MV-4-11 (cell line): ENCODE results near the gene TPT1.
A peak's percentile ranks its signal among the peaks of the same experiment; 100 is the strongest.

Source experiments
- DNase-seq: peaks from one replicate; lab custom pipeline; 2025; lab: John Stamatoyannopoulos, UW

TPT1 gene

GRCh38 chr13:45333977-45334922, 6.7 kb downstream of the TPT1 start:
- peak; percentile 75 for DNase-seq

GRCh38 chr13:45333251-45333976, 7.6 kb downstream of the TPT1 start:
- DNase-seq = no peak

GRCh38 chr13:45332831-45333219, 8.2 kb downstream of the TPT1 start:
- DNase-seq = no peak

GRCh38 chr13:45332036-45332830, 8.8 kb downstream of the TPT1 start:
- peak; percentile 31 for DNase-seq

- DNase-seq = peak; percentile 26
Observed at GRCh38 chr13:45331692-45332035, 9.3 kb downstream of the TPT1 start.

GRCh38 chr13:45331123-45331619, 9.8 kb downstream of the TPT1 start:
- peak; percentile 22 for DNase-seq

GRCh38 chr13:45328661-45329111, 12.3 kb downstream of the TPT1 start:
- DNase-seq = no peak

- no peak for DNase-seq
Observed at GRCh38 chr13:45327253-45327955, 13.6 kb downstream of the TPT1 start.

- DNase-seq = peak; percentile 67
Observed at GRCh38 chr13:45325806-45326205, 15.2 kb downstream of the TPT1 start.

- peak; percentile 85 for DNase-seq
Observed at GRCh38 chr13:45320876-45321629, 19.9 kb downstream of the TPT1 start.

GRCh38 chr13:45316996-45317395, 24.0 kb downstream of the TPT1 start:
- DNase-seq = no peak

GRCh38 chr13:45316338-45316737, 24.6 kb downstream of the TPT1 start:
- DNase-seq = no peak

- no peak for DNase-seq
Observed at GRCh38 chr13:45315520-45316167, 25.3 kb downstream of the TPT1 start.

- no peak for DNase-seq
Observed at GRCh38 chr13:45314822-45315221, 26.2 kb downstream of the TPT1 start.

- DNase-seq = no peak
Observed at GRCh38 chr13:45310341-45311131, 30.4 kb downstream of the TPT1 start.

- DNase-seq = no peak
Observed at GRCh38 chr13:45306966-45307365, 34.0 kb downstream of the TPT1 start.

GRCh38 chr13:45305079-45305478, 35.9 kb downstream of the TPT1 start:
- no peak for DNase-seq

GRCh38 chr13:45303866-45304265, 37.1 kb downstream of the TPT1 start:
- DNase-seq = no peak

GRCh38 chr13:45303026-45303425, 38.0 kb downstream of the TPT1 start:
- DNase-seq = no peak
